Loucy (cell line): ENCODE measurements around the gene ACTR10.

Experiments
- CTCF ChIP-seq: fragments of 200-600 bp; sonication (generic); conservative IDR thresholded peaks from 2 replicates; pipeline ENCODE4 v1.5.1; 2014; ENCODE audit warnings: mild to moderate bottlenecking, antibody characterized with exemption, low read length
- EZH2phosphoT487 ChIP-seq: fragments of 200-600 bp; IDR thresholded peaks from 2 replicates; pipeline ENCODE4 v1.6.1; 2018; ENCODE audit warnings: antibody characterized with exemption, mild to moderate bottlenecking, moderate library complexity, borderline replicate concordance

- no peak for TF ChIP-seq CTCF
- no peak for TF ChIP-seq EZH2phosphoT487
Measured at GRCh38 chr14:58239244-58240195, 39.6 kb downstream of the ACTR10 start.
